Loucy (cell line): ENCODE data around the gene NPR3.

ENCODE experiments used
- H2AFZ ChIP-seq: fragments of 200-600 bp; sonication (generic); 2 replicates; pipeline ENCODE4 v1.6.0; 2016; ENCODE audit warnings: antibody characterized with exemption, mild to moderate bottlenecking, low read length, moderate library complexity
- H3F3A ChIP-seq: fragments of 200-600 bp; 2 replicates; pipeline ENCODE4 v1.6.0; 2016; ENCODE audit warnings: antibody characterized with exemption, low read depth, mild to moderate bottlenecking
- H3K27me3 ChIP-seq: fragments of 200-600 bp; sonication (generic); 2 replicates; pipeline ENCODE4 v1.6.1; 2014; ENCODE audit warnings: low read length, mild to moderate bottlenecking; ENCODE audit not compliant: insufficient read depth, poor library complexity, severe bottlenecking
- H3K36me3 ChIP-seq: fragments of 200-600 bp; sonication (generic); 2 replicates; pipeline ENCODE4 v1.6.1; 2016; ENCODE audit warnings: low read length; ENCODE audit not compliant: insufficient read depth
- H3K4me1 ChIP-seq: fragments of 200-600 bp; sonication (generic); 2 replicates; pipeline ENCODE4 v1.5.1; 2014; ENCODE audit warnings: low read length, mild to moderate bottlenecking; ENCODE audit not compliant: insufficient read depth, poor library complexity, severe bottlenecking
- H3K4me2 ChIP-seq: fragments of 200-600 bp; sonication (generic); 2 replicates; pipeline ENCODE4 v1.6.0; 2014; ENCODE audit warnings: antibody characterized with exemption, low read length, low read depth, mild to moderate bottlenecking; ENCODE audit not compliant: poor library complexity, severe bottlenecking
- H3K4me3 ChIP-seq: fragments of 200-600 bp; sonication (generic); 2 replicates; pipeline ENCODE4 v1.5.1; 2014; ENCODE audit warnings: low read length, mild to moderate bottlenecking, mixed read lengths; ENCODE audit not compliant: poor library complexity, severe bottlenecking
- H3K79me2 ChIP-seq: fragments of 200-600 bp; sonication (generic); 2 replicates; pipeline ENCODE4 v1.6.1; 2014; ENCODE audit warnings: low read length; ENCODE audit not compliant: insufficient read depth
- H3K9ac ChIP-seq: fragments of 200-600 bp; sonication (generic); 2 replicates; pipeline ENCODE4 v1.6.0; 2014; ENCODE audit warnings: mild to moderate bottlenecking, low read depth, low read length, moderate library complexity; ENCODE audit not compliant: poor library complexity, severe bottlenecking
- H3K9me2 ChIP-seq: fragments of 200-600 bp; sonication (generic); replicated peaks from 2 replicates; pipeline ENCODE4 v1.6.1; 2016; ENCODE audit warnings: low read depth, low read length, mixed read lengths
- H3K9me3 ChIP-seq: fragments of 200-600 bp; sonication (generic); 2 replicates; pipeline ENCODE4 v1.6.1; 2014; ENCODE audit warnings: mild to moderate bottlenecking, antibody characterized with exemption, low read length, low read depth; ENCODE audit not compliant: insufficient read depth
- H4K20me1 ChIP-seq: fragments of 200-600 bp; sonication (generic); 2 replicates; pipeline ENCODE4 v1.6.0; 2014; ENCODE audit warnings: antibody characterized with exemption, low read length, mild to moderate bottlenecking; ENCODE audit not compliant: insufficient read depth, poor library complexity, severe bottlenecking
- CTCF ChIP-seq: fragments of 200-600 bp; sonication (generic); conservative IDR thresholded peaks from 2 replicates; pipeline ENCODE4 v1.5.1; 2014; ENCODE audit warnings: mild to moderate bottlenecking, antibody characterized with exemption, low read length
- EZH2phosphoT487 ChIP-seq: fragments of 200-600 bp; IDR thresholded peaks from 2 replicates; pipeline ENCODE4 v1.6.1; 2018; ENCODE audit warnings: antibody characterized with exemption, mild to moderate bottlenecking, moderate library complexity, borderline replicate concordance

The NPR3 gene

GRCh38 chr5:32791536-32792243 is 80.6 kb downstream of the NPR3 start:
- Histone ChIP-seq H3K4me2 (no peak overlapping the region), H3K79me2 (no peaks in the 10 kb centered on the region), H3K9ac (no peak overlapping the region), H3K9me3 (no peaks in the 10 kb centered on the region), H3K4me1 (peaks cover 5% of the 10 kb centered on the region), H3K27me3 (no peaks in the 10 kb centered on the region), H3K36me3 (no peaks in the 10 kb centered on the region), H3F3A (no peaks in the 10 kb centered on the region), H2AFZ (no peak overlapping the region), H3K4me3 (no peak overlapping the region), H3K9me2 (no peaks in the 10 kb centered on the region), H4K20me1 (no peaks in the 10 kb centered on the region)
- TF ChIP-seq EZH2phosphoT487, result no peak
- no peak for TF ChIP-seq CTCF

GRCh38 chr5:32794086-32794485 is 83.0 kb downstream of the NPR3 start:
- Histone ChIP-seq H3K4me2 (no peak overlapping the region), H3F3A (no peaks in the 10 kb centered on the region), H3K4me3 (no peak overlapping the region), H2AFZ (no peak overlapping the region), H3K79me2 (no peaks in the 10 kb centered on the region), H3K27me3 (no peaks in the 10 kb centered on the region), H3K9me3 (no peaks in the 10 kb centered on the region), H3K36me3 (no peaks in the 10 kb centered on the region), H3K9me2 (no peaks in the 10 kb centered on the region), H3K9ac (no peak overlapping the region), H3K4me1 (no peaks in the 10 kb centered on the region), H4K20me1 (no peaks in the 10 kb centered on the region)
- TF ChIP-seq CTCF (peak; percentile 53), EZH2phosphoT487 (no peak)

GRCh38 chr5:32802764-32803163 is 91.6 kb downstream of the NPR3 start:
- H3K4me3 ChIP-seq, result no peak overlapping the region
- H3K27me3 ChIP-seq, result no peaks in the 10 kb centered on the region
- no peaks in the 10 kb centered on the region for H3K9me3 ChIP-seq
- H3K9ac ChIP-seq, result no peak overlapping the region
- no peaks in the 10 kb centered on the region for H3K36me3 ChIP-seq
- no peaks in the 10 kb centered on the region for H3K79me2 ChIP-seq
- H3K4me1 ChIP-seq, result no peaks in the 10 kb centered on the region
- TF ChIP-seq EZH2phosphoT487, result no peak
- TF ChIP-seq CTCF, result no peak
- H4K20me1 ChIP-seq, result no peaks in the 10 kb centered on the region
- no peaks in the 10 kb centered on the region; the same call in 1 of the 2 replicates for H3F3A ChIP-seq
- H3K4me2 ChIP-seq, result no peak overlapping the region
- no peaks in the 10 kb centered on the region for H3K9me2 ChIP-seq
- H2AFZ ChIP-seq, result no peak overlapping the region
